Measurements from ENCODE around the gene PAWR. TPM values are rescaled to one million over a fixed set of nuclear protein-coding genes. Genes with fewer than 3 reads are reported as not detected.

Gene PAWR
- total and polyA plus RNA-seq, 2 of the 13 experiments (the other 11 are each of a cell fraction or from before 2014, with no cell fraction given): 29.1 to 36.1 TPM

- TF ChIP-seq ZNF788 (CRISPR knock-in tag; IDR thresholded peaks at IDR 0.05; ENCODE audit: borderline replicate concordance) (no peak), PRMT3 (CRISPR knock-in tag; IDR thresholded peaks at IDR 0.05; ENCODE audit: borderline replicate concordance, low read depth) (no peak), PATZ1 (CRISPR knock-in tag; IDR thresholded peaks at IDR 0.05) (no peak), POGZ (CRISPR knock-in tag; IDR thresholded peaks at IDR 0.05) (0 out of 2 replicates have a peak, but pooled peaks have one; percentile 8), ARHGAP35 (CRISPR knock-in tag; IDR thresholded peaks at IDR 0.05; ENCODE audit: borderline replicate concordance) (no peak), ZBTB42 (CRISPR knock-in tag; IDR thresholded peaks at IDR 0.05) (no peak), CBFB (CRISPR knock-in tag; IDR thresholded peaks at IDR 0.05) (no peak), KAT2B (IDR thresholded peaks at IDR 0.05; ENCODE audit: borderline replicate concordance, low read depth, low read length) (no peak), SAP130 (CRISPR knock-in tag; IDR thresholded peaks at IDR 0.05; ENCODE audit: low read depth) (peak; percentile 50; the same call in 1 of the 2 replicates), ATF1 (CRISPR knock-in tag; IDR thresholded peaks at IDR 0.05) (peak; percentile 26; the same call in 1 of the 2 replicates), ZNF660 (CRISPR knock-in tag; IDR thresholded peaks at IDR 0.05; ENCODE audit: borderline replicate concordance, low read depth) (no peak), ZNF75D (CRISPR knock-in tag; IDR thresholded peaks at IDR 0.05; ENCODE audit: borderline replicate concordance) (no peak), ZNF687 (CRISPR knock-in tag; IDR thresholded peaks at IDR 0.05) (no peak), ZNF234 (CRISPR knock-in tag; conservative IDR thresholded peaks at IDR 0.05) (no peak), ZFP36 (IDR thresholded peaks at IDR 0.05; ENCODE audit: borderline replicate concordance, low read depth, low read length, partially characterized antibody) (no peak), MTERF4 (CRISPR knock-in tag; IDR thresholded peaks at IDR 0.05) (no peak), ZNF484 (CRISPR knock-in tag; IDR thresholded peaks at IDR 0.05; ENCODE audit: borderline replicate concordance, low read depth) (no peak)
- TF ChIP-seq, protein P1, sequence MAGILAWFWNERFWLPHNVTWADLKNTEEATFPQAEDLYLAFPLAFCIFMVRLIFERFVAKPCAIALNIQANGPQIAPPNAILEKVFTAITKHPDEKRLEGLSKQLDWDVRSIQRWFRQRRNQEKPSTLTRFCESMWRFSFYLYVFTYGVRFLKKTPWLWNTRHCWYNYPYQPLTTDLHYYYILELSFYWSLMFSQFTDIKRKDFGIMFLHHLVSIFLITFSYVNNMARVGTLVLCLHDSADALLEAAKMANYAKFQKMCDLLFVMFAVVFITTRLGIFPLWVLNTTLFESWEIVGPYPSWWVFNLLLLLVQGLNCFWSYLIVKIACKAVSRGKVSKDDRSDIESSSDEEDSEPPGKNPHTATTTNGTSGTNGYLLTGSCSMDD (CRISPR knock-in tag; IDR thresholded peaks at IDR 0.05): no peak
These were observed 141.1 kb downstream of the PAWR start (continued) for GRCh38 chr12:79549531-79550271.
